ENCODE results near the gene TAMALIN.

DNA sequence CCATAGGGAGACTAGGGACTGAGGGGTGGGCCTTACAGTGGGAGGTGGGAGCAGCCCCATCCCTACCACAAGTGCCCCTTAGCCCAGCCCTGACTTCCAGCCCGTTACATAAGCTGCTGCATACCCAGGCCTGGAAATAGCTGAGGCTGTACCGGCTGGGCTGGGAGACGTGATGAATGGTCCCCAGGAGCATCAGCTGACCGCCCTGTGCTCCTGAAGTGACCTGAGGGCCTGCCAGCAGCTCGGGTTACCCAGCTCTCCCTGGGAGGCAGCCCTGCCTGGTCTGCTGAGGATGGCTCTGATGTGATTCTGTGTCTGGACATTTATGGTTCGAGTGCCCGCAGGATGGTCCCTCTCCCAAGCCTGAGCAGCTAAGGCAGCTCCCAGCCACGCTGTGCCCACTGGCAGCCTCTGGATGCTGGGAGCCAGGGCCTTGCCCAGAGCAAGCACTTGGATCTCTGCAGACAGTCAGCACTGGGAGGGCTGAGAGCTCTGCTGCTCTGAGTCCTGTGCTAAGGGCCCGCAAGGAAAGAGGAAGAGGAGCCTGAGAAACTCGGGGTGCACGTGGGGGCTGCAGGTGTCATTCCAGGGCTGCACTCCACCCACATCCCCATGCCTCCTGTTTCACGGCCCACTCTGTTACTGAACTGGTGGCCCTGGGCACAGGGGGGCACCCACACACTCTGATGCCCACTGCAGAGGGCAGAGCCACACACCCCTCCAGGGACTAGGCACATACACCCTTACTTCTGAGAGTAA lies 20.5 kb downstream of the TAMALIN start:
- TF ChIP-seq, protein P1, sequence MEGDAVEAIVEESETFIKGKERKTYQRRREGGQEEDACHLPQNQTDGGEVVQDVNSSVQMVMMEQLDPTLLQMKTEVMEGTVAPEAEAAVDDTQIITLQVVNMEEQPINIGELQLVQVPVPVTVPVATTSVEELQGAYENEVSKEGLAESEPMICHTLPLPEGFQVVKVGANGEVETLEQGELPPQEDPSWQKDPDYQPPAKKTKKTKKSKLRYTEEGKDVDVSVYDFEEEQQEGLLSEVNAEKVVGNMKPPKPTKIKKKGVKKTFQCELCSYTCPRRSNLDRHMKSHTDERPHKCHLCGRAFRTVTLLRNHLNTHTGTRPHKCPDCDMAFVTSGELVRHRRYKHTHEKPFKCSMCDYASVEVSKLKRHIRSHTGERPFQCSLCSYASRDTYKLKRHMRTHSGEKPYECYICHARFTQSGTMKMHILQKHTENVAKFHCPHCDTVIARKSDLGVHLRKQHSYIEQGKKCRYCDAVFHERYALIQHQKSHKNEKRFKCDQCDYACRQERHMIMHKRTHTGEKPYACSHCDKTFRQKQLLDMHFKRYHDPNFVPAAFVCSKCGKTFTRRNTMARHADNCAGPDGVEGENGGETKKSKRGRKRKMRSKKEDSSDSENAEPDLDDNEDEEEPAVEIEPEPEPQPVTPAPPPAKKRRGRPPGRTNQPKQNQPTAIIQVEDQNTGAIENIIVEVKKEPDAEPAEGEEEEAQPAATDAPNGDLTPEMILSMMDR (IDR thresholded peaks at IDR 0.05), result no peak
- TF ChIP-seq POLR2A (IDR thresholded peaks at IDR 0.05), result no peak

Measured in adrenal gland (tissue), 5 donors.